NCI-H226 (cell line): ENCODE results near the gene SLC38A3.
"Not testable (repeated sequence)": the region's sequence is repeated elsewhere in the genome, so short reads cannot be mapped to it uniquely, and the experiment has no call there.

ENCODE experiments used
- DNase-seq: peaks from one replicate; pipeline ENCODE4 v3.0.0-alpha.2; 2015

The SLC38A3 gene

GRCh38 chr3:50256978-50257890 is 52.2 kb downstream of the SLC38A3 start:
- DNase-seq: no peak

- no peak for DNase-seq
Measured at GRCh38 chr3:50258029-50258680, 53.1 kb downstream of the SLC38A3 start.

- DNase-seq: no peak
Measured at GRCh38 chr3:50258979-50259378, 53.9 kb downstream of the SLC38A3 start.

- DNase-seq: no peak
Measured at GRCh38 chr3:50259432-50260026, 54.5 kb downstream of the SLC38A3 start.

GRCh38 chr3:50260027-50260941 is 55.2 kb downstream of the SLC38A3 start:
- peak; percentile 47 for DNase-seq

- DNase-seq: no peak
Measured at GRCh38 chr3:50260942-50261441, 55.9 kb downstream of the SLC38A3 start.

- no peak for DNase-seq
Measured at GRCh38 chr3:50261505-50261904, 56.4 kb downstream of the SLC38A3 start.

GRCh38 chr3:50262200-50262599 is 57.1 kb downstream of the SLC38A3 start:
- DNase-seq: not testable (repeated sequence)

GRCh38 chr3:50262778-50263177 is 57.7 kb downstream of the SLC38A3 start:
- DNase-seq: no peak

GRCh38 chr3:50263478-50264382 is 58.7 kb downstream of the SLC38A3 start:
- no peak for DNase-seq

- DNase-seq: peak; percentile 85
Measured at GRCh38 chr3:50264383-50264963, 59.4 kb downstream of the SLC38A3 start.

- DNase-seq: no peak
Measured at GRCh38 chr3:50264964-50265485, 60.0 kb downstream of the SLC38A3 start.

- DNase-seq: no peak
Measured at GRCh38 chr3:50265571-50265970, 60.5 kb downstream of the SLC38A3 start.

- no peak for DNase-seq
Measured at GRCh38 chr3:50266017-50266416, 60.9 kb downstream of the SLC38A3 start.

- DNase-seq: no peak
Measured at GRCh38 chr3:50266836-50267235, 61.8 kb downstream of the SLC38A3 start.

- DNase-seq: no peak
Measured at GRCh38 chr3:50267280-50267913, 62.3 kb downstream of the SLC38A3 start.

- no peak for DNase-seq
Measured at GRCh38 chr3:50268276-50268675, 63.2 kb downstream of the SLC38A3 start.

- peak; percentile 39 for DNase-seq
Measured at GRCh38 chr3:50268703-50269451, 63.8 kb downstream of the SLC38A3 start, which contains the start of gene SEMA3B. Gene SEMA3B, plus strand, starts transcription at chr3:50269147. Its CDS starts 94 bp downstream, at chr3:50269241.

GRCh38 chr3:50269460-50269859 is 64.4 kb downstream of the SLC38A3 start:
- DNase-seq: no peak
